ENCODE data around the gene CST4.
"Not testable (repeated sequence)": the region's sequence is repeated elsewhere in the genome, so short reads cannot be mapped to it uniquely, and the experiment has no call there.

The CST4 gene

GRCh38 chr20:23659610-23659988 lies 29.2 kb downstream of the CST4 start:
- not testable (repeated sequence) for DNase-seq

- DNase-seq = no peak
Observed at GRCh38 chr20:23658989-23659609, 29.7 kb downstream of the CST4 start.

GRCh38 chr20:23658336-23658735 lies 30.5 kb downstream of the CST4 start:
- DNase-seq = no peak

- no peak for DNase-seq
Observed at GRCh38 chr20:23657202-23657601, 31.6 kb downstream of the CST4 start.

GRCh38 chr20:23656372-23656771 lies 32.5 kb downstream of the CST4 start:
- DNase-seq = no peak

- no peak for DNase-seq
Observed at GRCh38 chr20:23655491-23656211, 33.2 kb downstream of the CST4 start.

DNA sequence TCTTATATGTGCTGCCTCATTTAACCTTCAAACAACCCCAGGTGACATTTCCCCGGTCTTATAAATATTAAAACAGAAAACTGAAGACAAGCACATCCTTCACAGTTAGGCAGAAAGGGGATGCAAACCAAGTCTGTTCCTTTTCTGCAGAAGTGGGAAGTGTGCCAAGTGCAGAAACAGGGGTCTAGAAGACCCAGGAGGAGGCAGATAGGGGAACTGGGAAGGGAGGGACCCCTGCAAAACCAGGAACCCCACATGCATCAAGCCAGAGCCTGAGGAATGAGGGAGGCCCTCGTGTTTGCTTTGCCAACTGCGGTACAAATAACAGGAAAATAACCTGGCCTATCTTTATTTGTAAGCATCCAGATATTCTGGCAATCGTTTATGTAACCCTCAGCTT lies 34.1 kb downstream of the CST4 start:
- no peak for DNase-seq

DNA sequence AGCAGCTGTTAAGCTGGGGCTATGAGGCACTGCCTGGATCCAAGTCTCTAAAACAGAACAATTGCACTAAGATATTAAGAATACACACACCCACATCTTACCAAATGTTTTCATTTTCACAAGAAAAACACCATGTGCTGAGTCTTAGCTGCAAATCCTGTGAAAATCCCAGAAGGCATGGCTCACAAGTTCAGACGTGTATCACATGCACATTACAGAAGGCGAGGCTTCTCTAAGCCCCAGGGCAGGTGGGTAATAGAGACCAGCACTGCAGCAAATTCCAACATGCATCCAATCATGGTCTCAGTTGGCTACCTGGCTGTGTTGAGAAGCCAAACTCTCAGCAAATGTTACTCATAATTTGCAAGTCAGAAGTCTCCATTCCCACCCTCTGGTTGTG lies 34.8 kb downstream of the CST4 start:
- no peak for DNase-seq

- no peak for DNase-seq
Observed at GRCh38 chr20:23653400-23653938, 35.4 kb downstream of the CST4 start.

DNA sequence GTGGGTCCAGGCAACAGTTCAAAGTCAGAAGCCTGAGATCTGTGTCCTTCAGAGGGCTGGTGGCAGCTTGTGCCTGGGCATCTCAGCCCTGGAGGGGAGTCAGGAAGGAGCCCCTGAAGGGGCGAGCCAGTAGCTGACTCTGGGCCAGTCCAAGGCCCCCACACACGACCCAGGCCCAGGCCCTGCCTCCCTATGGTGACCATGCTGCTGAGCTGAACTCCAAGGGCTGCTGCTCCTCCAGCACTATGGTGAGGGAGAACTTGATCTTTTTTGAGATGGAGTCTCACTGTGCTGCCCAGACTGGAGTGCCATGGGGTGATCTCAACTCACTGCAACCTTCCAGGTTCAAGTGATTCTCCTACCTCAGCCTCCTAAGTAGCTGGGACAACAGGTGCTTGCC lies 35.9 kb downstream of the CST4 start:
- no peak for DNase-seq

DNA sequence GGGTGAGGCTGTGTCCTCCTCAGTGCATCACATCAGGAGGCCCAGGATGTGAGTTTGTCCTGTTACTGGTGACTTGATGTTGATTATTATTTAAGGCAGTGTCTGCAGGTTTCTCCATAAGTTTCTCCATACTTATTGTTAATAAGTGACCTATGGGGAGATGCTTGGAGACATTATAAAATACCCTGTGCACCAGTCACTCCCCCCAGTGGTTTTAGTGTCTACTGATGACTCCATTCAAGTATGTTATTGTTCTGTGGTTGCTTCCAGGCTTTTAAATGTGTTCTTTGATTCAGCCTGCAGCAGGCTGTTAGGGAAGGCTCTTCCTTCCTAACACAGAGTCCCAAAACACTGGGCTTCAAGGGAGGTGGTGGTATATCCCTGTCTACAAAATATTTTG lies 36.5 kb downstream of the CST4 start:
- no peak for DNase-seq

DNA sequence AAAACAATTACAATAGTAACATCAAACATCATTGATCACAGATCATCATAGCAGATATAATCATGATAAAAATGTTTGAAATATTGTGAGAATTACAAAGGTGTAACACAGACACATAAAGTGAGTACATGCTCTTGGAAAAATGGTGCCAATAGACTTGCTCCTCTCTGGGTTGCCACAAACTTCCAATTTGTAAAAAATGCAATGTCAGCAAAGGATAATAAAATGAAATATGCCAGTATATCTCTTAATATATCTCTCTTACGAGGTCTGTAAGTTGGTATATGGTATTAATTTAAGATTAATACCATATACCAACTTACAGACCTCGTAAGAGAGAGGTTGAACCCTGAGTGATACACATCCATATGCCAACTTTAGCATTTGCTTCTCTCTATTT lies 37.7 kb downstream of the CST4 start:
- DNase-seq = no peak

GRCh38 chr20:23649830-23650417 lies 38.9 kb downstream of the CST4 start:
- DNase-seq = no peak

DNA sequence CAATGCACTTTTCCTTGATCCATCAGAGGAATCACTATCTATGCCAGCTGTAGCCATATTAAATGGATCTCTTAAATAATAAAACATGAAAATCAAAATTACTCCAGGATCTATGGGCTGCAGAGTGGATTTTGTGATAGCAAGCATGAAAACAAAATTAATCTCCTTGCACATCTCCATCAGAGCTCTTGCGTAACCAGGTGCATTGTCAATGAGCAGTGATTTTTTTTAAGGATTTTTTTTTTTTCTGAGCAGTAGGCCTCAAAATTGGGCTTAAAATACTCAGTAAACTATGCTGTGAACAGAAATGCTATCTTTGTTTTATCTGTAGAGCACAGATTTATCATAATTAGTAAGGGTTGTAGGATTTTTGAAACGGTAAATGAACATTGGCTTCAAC lies 39.6 kb downstream of the CST4 start:
- no peak for DNase-seq

- DNase-seq = no peak
Observed at GRCh38 chr20:23647346-23647745, 41.5 kb downstream of the CST4 start.

GRCh38 chr20:23646106-23646873 lies 42.5 kb downstream of the CST4 start:
- no peak for DNase-seq

GRCh38 chr20:23645575-23645974 lies 43.3 kb downstream of the CST4 start:
- DNase-seq = no peak

- no peak for DNase-seq
Observed at GRCh38 chr20:23644164-23644563, 44.7 kb downstream of the CST4 start.

GRCh38 chr20:23643659-23644058 lies 45.2 kb downstream of the CST4 start:
- no peak for DNase-seq

DNA sequence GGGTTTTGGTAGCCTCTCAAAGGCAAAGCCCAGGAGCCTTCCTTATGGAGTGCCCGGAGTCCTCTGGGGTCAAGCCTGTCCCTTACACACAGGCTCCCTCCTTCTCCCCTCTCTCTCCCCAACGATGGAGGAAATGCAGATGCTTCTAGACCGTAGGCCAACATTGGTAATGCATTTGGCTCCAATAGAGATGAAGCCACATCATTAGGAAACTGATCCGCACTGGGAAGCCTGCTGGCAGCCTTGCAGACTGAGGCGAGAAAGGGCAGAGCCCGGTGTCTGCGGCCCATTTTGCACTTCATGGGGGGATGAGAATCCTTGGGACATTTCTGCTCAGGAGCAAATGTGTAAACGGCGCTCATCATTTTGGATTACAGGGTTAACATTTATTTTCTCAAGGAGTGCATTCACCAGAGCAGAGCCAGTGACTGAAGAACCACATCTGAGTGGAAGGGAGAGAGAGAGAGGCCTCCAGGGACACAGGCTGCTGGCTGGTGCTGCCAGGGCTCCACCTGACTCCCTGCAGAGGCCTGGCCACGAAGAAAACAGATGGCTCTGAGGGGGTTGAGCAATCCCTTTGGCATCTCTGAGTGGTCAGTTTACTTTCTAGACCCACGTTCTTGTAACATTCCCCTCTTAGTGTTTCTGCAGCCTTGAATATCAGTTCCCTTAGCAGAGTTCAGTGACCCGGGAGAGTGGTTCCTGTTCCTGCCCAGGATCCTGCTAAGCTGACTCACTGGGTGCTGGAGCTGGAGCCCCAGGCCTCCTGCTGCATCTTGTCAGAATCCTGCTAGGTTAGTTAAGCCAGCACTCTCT lies 46.7 kb downstream of the CST4 start:
- DNase-seq = no peak

GRCh38 chr20:23640671-23641667 lies 47.9 kb downstream of the CST4 start:
- no peak for DNase-seq
